Nucleus accumbens (tissue), 56 donors: ENCODE results near the gene NFKBIE.

Source experiments
- DNase-seq, 56 donors: peaks; one replicate each; lab custom pipeline; 2025; lab: John Stamatoyannopoulos, UW

NFKBIE gene

GRCh38 chr6:44260451-44261297, 4.7 kb downstream of the NFKBIE start:
- no peak for DNase-seq

- DNase-seq, result no peak
Measured at GRCh38 chr6:44260011-44260410, 5.3 kb downstream of the NFKBIE start.

GRCh38 chr6:44258921-44259320, 6.4 kb downstream of the NFKBIE start:
- DNase-seq, result no peak

- DNase-seq, result no peak
Measured at GRCh38 chr6:44258325-44258863, 7.0 kb downstream of the NFKBIE start.

GRCh38 chr6:44257753-44258324, 7.5 kb downstream of the NFKBIE start:
- DNase-seq, result peak in 2 of 56 donors; percentile 37 to 49

GRCh38 chr6:44257025-44257752, 8.2 kb downstream of the NFKBIE start, which contains the start of gene SLC35B2:
TSS of gene SLC35B2 (minus strand) at chr6:44257528. CDS start at chr6:44257410, 118 bp downstream.
- peak; percentile 50 to 97 (median 88) for DNase-seq

- DNase-seq, result peak in 1 of 56 donors; percentile 84
Measured at GRCh38 chr6:44256775-44257024, 8.7 kb downstream of the NFKBIE start.

GRCh38 chr6:44255871-44256774, 9.2 kb downstream of the NFKBIE start:
- DNase-seq, result peak in 2 of 56 donors; percentile 47 to 56

DNA sequence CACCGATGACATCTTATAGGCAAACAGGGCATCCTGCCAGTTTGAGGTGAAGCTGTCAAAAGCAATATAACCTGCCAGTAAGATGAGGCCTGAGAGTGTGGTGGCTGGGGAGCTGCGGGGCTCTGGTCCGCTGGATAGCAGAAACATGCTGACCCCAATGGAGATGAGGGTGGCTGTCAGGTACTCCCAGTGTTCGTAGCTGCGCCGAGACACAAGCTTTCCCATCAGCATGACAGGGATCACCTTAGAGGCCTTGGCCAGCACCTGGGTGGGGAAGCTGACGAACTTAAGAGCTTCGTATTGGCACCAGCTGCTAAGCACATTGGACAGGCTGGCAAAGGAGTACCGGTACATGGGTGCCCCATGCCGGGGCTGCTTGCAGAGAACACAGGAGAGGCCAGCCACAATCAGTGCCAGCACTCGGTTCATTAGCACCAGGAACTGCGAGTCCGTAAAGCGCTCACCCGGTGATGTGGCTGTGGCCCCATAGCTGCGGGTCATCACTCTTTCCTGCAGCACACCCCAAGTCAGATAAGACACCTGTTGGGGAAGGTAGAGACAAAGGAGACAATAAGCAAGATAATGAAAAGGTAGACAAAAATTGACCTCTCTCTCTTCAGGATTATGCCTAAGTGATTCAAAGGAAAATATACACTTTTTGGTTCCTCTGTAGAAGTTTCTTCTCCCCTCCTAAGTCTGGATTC, 10.1 kb downstream of the NFKBIE start:
- DNase-seq, result peak in 1 of 56 donors; percentile 54

- DNase-seq, result peak in 3 of 56 donors; percentile 7 to 35 (median 16)
Measured at GRCh38 chr6:44254191-44255104, 10.9 kb downstream of the NFKBIE start.

DNA sequence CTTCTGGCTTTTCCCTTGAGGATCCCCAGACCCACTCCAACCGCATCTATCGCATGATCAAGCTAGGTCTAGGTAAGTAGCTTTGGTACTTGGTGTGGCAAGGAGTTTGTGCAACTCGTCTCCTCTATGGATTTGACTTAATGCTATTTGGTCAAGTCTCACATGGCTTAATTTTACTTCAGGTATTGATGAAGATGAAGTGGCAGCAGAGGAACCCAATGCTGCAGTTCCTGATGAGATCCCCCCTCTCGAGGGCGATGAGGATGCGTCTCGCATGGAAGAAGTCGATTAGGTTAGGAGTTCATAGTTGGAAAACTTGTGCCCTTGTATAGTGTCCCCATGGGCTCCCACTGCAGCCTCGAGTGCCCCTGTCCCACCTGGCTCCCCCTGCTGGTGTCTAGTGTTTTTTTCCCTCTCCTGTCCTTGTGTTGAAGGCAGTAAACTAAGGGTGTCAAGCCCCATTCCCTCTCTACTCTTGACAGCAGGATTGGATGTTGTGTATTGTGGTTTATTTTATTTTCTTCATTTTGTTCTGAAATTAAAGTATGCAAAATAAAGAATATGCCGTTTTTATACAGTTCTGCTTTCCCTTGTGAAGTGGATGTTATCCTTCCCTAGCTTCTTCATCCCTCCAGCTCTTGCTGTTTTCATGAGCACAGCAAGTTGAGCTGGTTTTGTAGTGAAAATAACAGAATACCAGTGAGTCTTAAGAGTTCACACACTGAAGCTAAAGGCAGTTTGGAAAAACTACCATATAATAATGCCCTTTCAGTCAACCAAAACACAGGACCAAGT, 11.8 kb downstream of the NFKBIE start:
- DNase-seq, result peak in 4 of 56 donors; percentile 16 to 28 (median 22)

DNA sequence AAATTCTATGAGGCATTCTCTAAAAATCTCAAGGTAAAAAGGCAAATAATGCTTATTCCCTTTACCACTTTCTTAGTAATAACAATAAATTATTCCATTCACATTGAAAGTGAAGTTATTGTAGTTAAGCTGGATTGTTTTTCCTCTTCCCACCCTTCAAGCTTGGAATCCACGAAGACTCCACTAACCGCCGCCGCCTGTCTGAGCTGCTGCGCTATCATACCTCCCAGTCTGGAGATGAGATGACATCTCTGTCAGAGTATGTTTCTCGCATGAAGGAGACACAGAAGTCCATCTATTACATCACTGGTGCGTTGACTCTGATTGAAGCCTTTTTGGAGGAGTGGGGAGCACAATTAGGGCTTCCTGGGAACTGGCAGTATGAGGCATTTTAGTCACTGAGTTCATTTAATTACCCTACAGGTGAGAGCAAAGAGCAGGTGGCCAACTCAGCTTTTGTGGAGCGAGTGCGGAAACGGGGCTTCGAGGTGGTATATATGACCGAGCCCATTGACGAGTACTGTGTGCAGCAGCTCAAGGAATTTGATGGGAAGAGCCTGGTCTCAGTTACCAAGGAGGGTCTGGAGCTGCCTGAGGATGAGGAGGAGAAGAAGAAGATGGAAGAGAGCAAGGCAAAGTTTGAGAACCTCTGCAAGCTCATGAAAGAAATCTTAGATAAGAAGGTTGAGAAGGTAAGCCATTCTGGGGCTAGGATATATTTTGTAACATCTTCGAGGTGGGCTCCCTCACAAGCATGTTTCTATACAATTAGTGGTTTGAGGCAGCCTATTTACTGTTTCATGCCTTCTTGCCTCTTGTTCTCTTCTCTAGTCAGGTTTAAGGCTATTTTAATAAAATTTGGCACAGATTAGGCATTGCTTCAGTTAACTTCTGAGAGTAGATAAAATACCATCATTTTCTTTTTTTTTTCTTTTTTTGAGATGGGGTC, 13.5 kb downstream of the NFKBIE start:
- DNase-seq, result no peak

GRCh38 chr6:44250718-44251123, 14.6 kb downstream of the NFKBIE start:
- no peak for DNase-seq

GRCh38 chr6:44250067-44250717, 15.2 kb downstream of the NFKBIE start:
- no peak for DNase-seq

- DNase-seq, result no peak
Measured at GRCh38 chr6:44249082-44249748, 16.1 kb downstream of the NFKBIE start.
